Raji (cell line): ENCODE results near the gene C4B.
"Not testable (repeated sequence)": the region's sequence is repeated elsewhere in the genome, so short reads cannot be mapped to it uniquely, and the experiment has no call there.

ENCODE experiments used
- POLR2A ChIP-seq: IDR thresholded peaks from 2 replicates; pipeline ENCODE4 v1.6.1; 2011; ENCODE audit warnings: low read depth, low read length, control low read depth; ENCODE audit not compliant: insufficient read depth

C4B gene

DNA sequence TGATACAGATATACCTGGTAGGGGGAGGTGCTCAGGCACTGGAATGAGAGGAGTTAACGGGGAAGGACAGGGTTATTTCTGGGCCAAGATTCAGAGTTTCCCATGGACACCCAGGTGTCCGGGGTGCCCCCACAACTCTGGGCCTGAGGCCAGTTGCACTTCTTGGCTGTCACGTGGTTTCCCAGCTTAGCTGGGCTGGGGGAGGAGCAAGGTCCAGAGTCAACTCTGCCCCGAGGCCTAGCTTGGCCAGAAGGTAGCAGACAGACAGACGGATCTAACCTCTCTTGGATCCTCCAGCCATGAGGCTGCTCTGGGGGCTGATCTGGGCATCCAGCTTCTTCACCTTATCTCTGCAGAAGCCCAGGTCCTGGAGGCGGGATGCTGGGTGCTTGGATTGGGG lies at the start of gene C4B:
Gene C4B, plus strand, starts transcription at position 249 of the 400 bp plus-strand sequence. Its CDS starts 51 bp downstream, at position 300.
- not testable (repeated sequence) for TF ChIP-seq POLR2A

GRCh38 chr6:31965700-31966099 lies 48.9 kb upstream of the C4B start:
- no peak for TF ChIP-seq POLR2A

DNA sequence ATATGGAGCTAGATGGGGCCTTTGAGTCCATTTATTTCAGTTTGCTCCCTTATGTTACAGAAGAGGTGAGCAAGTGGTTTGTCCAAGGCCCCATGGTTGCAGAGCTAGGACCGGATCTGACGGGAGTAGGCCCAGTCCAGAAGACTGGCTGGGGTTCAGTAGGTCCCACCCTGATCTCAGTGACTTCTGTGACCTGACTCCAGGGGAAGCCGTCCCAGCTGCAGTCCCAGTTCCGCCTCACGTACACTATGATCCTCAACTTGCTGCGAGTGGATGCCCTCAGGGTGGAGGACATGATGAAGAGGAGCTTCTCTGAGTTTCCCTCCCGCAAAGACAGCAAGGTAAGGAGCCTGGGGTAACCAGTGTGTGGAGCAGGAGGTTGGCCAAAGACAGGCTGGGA lies 48.1 kb upstream of the C4B start:
- no peak for TF ChIP-seq POLR2A

DNA sequence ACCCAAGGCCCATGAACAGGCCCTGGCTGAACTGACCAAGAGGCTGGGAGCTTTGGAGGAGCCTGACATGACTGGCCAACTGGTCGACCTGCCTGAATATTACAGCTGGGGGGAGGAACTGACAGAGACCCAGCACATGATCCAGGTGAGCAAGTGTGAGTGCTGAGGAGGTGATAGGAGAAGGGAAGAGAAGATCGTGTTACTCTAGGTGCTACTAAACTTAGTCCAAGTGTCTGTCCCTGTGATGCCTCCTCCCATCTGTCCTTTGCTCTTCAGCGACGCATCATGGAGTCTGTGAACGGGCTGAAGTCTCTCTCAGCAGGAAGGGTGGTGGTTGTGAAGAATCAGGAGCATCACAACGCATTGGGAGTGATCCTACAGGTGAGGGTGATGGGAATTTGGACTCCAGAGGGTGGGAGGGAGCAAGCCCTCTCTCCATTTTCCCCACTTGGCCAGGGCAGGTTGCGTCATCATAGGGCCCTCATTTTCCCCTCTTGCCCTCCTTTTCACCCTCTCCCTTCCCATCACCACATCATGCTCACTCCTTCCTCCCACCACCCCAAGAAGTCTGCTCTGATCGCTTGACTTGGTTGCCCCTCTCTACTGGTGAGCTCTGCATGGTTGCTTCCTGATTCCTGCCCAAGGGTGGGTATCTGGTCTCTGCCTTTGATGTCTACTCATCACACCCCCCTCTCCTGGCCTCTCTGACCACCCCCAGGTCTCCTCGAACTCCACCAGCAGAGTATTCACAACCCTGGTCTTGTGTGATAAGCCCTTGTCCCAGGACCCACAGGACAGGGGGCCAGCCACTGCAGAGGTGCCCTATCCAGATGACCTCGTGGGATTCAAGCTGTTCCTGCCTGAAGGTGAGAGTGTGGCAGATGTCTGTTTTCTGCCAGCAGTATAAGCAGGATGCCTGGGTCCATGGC lies 47.3 kb upstream of the C4B start:
- no peak for TF ChIP-seq POLR2A

DNA sequence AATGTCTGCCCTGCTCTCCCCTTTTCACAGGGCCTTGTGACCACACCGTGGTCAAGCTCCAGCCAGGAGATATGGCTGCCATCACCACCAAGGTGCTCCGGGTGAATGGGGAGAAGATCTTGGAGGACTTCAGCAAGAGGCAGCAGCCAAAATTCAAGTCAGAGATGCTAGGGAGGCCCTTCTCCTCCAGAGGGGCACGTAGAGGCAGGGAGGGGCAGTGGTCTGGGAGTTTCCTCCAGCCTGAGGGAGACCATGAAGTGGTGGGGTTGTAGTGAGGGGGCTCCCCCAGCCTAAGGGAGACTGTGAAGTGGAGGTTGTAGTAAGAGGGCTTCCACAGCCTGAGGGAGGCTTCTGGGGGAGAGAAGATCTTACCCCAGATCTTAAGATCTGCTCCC lies 46.7 kb upstream of the C4B start:
- TF ChIP-seq POLR2A = no peak

- TF ChIP-seq POLR2A = no peak
Measured at GRCh38 chr6:31968326-31968725, 46.3 kb upstream of the C4B start.

- TF ChIP-seq POLR2A = no peak
Measured at GRCh38 chr6:31968791-31969711, 45.5 kb upstream of the C4B start.

DNA sequence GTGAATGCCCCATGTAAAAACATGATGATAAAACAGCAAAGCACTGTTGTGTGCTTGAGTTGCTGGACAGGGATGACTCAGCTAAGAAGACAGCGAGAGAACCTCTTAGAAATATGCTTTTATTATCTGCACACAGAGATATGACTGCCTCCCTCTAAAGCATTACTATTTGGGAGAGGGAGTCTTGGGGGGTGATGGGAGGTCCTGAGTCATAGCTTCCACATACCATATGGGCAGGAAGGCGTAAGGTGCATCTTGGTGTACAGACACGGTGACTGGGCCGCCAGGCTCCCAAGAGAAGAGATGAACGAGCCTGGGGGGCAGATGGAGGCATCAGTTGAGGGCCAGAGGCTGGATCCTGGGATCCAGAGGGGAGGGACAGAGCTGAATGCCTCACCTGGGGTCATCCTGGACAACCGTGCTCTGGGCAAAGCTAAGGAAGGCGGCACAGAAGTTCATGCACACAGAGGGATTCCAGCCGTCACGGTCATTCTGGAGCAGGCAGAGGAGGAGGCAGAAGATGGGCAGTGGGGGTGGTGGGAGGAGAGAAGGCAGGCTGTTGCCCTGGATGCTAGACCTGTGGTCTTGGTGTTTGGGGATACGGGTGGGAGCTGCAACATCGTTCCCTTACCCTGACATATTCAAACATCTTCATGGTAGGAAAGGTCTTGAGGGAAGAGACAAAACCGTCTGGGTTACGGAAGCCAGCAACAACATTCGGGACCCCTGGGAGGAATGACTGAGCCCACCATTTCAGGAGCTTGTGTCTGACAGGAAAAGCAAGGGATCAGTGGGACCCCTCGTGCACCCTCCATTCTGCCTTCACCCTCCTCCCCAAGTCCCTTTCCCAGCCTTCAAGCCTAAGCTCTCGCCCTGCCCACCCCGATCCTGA lies 44.6 kb upstream of the C4B start:
- no peak for TF ChIP-seq POLR2A

DNA sequence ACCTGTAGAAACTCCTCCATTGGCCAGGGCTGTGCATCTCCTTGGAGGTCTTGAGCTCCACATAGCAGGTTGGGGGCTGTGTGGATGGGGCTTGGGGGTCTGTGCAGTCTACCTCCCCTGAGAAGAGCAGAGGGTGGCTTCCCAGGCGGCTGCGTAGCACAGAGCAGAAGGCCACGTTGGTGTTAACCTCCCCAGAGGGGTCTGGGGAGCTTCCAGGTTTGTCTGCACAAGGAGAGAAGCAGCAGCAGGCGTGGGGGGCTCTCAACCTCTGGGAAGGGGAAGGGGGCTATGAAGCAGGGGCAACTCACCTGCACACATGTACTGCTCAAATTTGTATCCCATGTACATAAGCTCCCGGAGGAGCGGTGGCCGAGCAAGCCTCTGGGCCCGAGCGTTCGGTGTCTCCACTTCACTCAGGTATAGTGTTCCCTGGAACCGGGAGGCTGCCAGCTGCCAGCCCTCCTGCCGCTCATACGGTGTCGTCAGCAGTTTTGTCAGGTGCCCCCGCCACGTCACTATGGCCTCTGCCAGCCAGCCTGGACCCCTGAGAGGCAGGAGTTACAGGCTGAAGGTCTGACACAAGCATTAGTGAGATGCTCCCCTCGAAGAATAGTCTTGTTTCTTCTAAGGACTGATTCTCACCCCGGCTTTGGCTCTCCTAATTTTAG lies 43.9 kb upstream of the C4B start:
- no peak for TF ChIP-seq POLR2A

DNA sequence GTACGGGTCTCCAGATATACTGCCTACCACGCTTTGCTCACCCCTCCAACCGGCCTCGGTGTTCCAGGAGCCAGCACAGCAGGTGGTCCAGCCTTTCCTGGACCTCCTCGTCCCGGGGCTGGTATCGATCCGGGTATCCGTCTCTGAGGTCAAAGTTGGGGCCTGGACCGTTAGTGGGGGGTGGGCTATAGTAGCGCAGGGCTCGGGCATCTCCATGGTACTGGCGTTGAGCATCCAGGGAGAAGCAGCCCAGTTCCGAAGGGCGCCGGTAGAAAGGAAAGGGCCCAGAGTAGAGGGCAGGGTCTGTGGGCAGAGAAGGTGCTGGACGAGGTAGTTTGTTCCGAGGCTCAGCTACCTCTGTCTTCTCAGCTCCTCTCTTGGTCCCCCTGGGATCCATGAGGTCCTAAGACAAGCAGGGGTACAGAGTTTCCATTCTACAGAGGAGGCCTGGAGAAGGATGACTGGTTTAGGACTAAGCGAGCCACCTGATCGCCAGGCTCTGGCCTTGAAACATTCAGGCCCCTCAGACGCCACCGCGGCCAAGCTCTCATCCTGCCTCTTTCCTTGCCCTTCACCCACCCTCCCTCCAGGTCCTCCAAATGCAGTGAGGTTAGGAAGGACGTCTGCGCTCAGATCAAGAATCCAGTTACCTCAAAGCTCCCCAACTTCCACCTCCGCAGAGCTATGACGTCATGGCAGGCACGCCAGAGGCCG lies 43.2 kb upstream of the C4B start:
- TF ChIP-seq POLR2A = no peak

- peak; percentile 75 for TF ChIP-seq POLR2A
Measured at GRCh38 chr6:31971993-31972708, 42.4 kb upstream of the C4B start, which contains the start of gene DXO. DXO (minus strand) TSS chr6:31972138; CDS start chr6:31971675, 463 bp downstream.

- TF ChIP-seq POLR2A = no peak
Measured at GRCh38 chr6:31972709-31973350, 41.8 kb upstream of the C4B start.
